Glutamatergic neuron (in vitro differentiated cells): ENCODE results near the gene ACOXL. TPM values are rescaled to one million over a fixed set of nuclear protein-coding genes. Genes with fewer than 3 reads are reported as not detected.

Experiments used
- DNase-seq: peaks from one replicate; pipeline ENCODE4 v3.0.0; 2022
- H3K27ac Mint-ChIP-seq: one replicate; pipeline ENCODE4 v1.8.0; 2020; ENCODE audit warnings: mild to moderate bottlenecking, mixed read lengths, inconsistent platforms; ENCODE audit not compliant: unreplicated experiment
- H3K27me3 Mint-ChIP-seq: one replicate; pipeline ENCODE4 v1.8.0; 2020; ENCODE audit warnings: mild to moderate bottlenecking, moderate library complexity, mixed read lengths, inconsistent platforms; ENCODE audit not compliant: unreplicated experiment
- H3K36me3 Mint-ChIP-seq: one replicate; pipeline ENCODE4 v1.8.0; 2020; ENCODE audit warnings: mild to moderate bottlenecking, mixed read lengths, inconsistent platforms; ENCODE audit not compliant: unreplicated experiment
- H3K4me1 Mint-ChIP-seq: one replicate; pipeline ENCODE4 v1.8.0; 2020; ENCODE audit warnings: mild to moderate bottlenecking, low read depth, mixed read lengths, inconsistent platforms; ENCODE audit not compliant: unreplicated experiment
- H3K4me3 Mint-ChIP-seq: one replicate; pipeline ENCODE4 v1.8.0; 2020; ENCODE audit warnings: mild to moderate bottlenecking, mixed read lengths, inconsistent platforms; ENCODE audit not compliant: unreplicated experiment
- H3K9me3 Mint-ChIP-seq: one replicate; pipeline ENCODE4 v1.8.0; 2020; ENCODE audit warnings: mild to moderate bottlenecking, moderate library complexity, mixed read lengths, inconsistent platforms; ENCODE audit not compliant: unreplicated experiment
- total RNA-seq: library from RNA; stranded (reverse); fragmentation: NEBNext Ultra II Directional; extraction: Animal tissue kit (Norgen Biotek cat#: 25700); gene quantifications from one replicate; pipeline ENCODE4 v1.2.1, GENCODE V29; 2021; ENCODE audit not compliant: unreplicated experiment
- TF ChIP-seq, protein P1 (sequence below): fragments of 200-600 bp; sonication (generic); IDR thresholded peaks from one replicate; pipeline ENCODE4 v1.5.0; 2021; ENCODE audit not compliant: partially characterized antibody, unreplicated experiment

ACOXL gene
- total RNA-seq, 1 donor from 2014 or later: 1.4 TPM

- H3K36me3 Mint-ChIP-seq: no peaks in the 10 kb centered on the region
- TF ChIP-seq, protein P1, sequence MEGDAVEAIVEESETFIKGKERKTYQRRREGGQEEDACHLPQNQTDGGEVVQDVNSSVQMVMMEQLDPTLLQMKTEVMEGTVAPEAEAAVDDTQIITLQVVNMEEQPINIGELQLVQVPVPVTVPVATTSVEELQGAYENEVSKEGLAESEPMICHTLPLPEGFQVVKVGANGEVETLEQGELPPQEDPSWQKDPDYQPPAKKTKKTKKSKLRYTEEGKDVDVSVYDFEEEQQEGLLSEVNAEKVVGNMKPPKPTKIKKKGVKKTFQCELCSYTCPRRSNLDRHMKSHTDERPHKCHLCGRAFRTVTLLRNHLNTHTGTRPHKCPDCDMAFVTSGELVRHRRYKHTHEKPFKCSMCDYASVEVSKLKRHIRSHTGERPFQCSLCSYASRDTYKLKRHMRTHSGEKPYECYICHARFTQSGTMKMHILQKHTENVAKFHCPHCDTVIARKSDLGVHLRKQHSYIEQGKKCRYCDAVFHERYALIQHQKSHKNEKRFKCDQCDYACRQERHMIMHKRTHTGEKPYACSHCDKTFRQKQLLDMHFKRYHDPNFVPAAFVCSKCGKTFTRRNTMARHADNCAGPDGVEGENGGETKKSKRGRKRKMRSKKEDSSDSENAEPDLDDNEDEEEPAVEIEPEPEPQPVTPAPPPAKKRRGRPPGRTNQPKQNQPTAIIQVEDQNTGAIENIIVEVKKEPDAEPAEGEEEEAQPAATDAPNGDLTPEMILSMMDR: no peak
- DNase-seq: no peak
- no peaks in the 10 kb centered on the region for H3K9me3 Mint-ChIP-seq
- H3K4me1 Mint-ChIP-seq: peaks cover 7% of the 10 kb centered on the region
- no peak overlapping the region for H3K27ac Mint-ChIP-seq
- H3K27me3 Mint-ChIP-seq: no peaks in the 10 kb centered on the region
- H3K4me3 Mint-ChIP-seq: no peak overlapping the region
These were observed 417.6 kb downstream of the ACOXL start for GRCh38 chr2:111149882-111150455.

DNA sequence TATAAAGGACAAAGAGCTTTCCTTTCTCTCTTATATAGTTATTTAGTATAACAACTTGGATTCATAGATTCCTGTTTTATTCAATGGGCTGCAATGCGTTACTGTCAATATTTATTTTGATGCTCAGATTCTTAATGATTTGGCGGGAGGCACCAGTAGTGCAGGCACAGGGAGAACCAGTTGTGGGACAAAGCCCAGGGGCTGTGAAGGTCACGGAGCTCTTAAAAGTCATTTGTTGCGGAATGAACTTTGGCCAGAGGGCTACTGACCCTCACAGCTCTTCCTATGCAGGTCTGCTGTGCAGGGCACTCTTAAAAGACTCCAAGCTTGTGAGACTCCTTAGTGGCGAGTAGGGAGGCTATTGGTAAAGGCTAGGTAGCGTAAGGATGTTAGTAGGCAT is 422.4 kb downstream of the ACOXL start:
- H3K4me1 Mint-ChIP-seq: peaks cover 7% of the 10 kb centered on the region
- H3K9me3 Mint-ChIP-seq: no peaks in the 10 kb centered on the region
- peaks cover 3% of the 10 kb centered on the region for H3K27me3 Mint-ChIP-seq
- DNase-seq: no peak
- TF ChIP-seq, protein P1: no peak
- H3K27ac Mint-ChIP-seq: no peak overlapping the region
- no peak overlapping the region for H3K4me3 Mint-ChIP-seq
- H3K36me3 Mint-ChIP-seq: no peaks in the 10 kb centered on the region

GRCh38 chr2:111155610-111156009 is 423.2 kb downstream of the ACOXL start:
- Mint-ChIP-seq H3K4me1 (peaks cover 11% of the 10 kb centered on the region), H3K27ac (no peak overlapping the region), H3K36me3 (no peaks in the 10 kb centered on the region), H3K4me3 (no peak overlapping the region), H3K27me3 (peaks cover 5% of the 10 kb centered on the region), H3K9me3 (no peaks in the 10 kb centered on the region)
- no peak for DNase-seq
- TF ChIP-seq, protein P1: no peak

DNA sequence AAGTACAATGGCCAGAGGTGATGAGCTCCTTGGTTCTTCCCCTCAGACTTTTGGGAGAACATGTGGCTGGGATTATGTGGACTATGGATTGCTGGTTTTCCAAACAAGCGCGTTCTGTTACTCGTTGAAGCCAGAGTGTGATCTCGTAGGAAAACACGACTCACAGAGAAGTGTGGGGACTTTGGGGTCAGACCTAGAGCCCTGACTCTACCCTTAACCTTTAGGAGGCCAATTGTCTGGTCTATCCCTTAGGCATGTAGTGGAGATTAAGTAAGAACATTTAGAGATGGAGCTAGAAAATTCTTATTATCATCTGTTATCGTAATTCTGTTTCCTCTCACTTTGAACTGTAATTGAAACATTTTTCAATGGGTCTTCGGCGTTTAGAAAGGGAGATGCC is 424.2 kb downstream of the ACOXL start:
- H3K36me3 Mint-ChIP-seq: no peaks in the 10 kb centered on the region
- H3K4me3 Mint-ChIP-seq: no peak overlapping the region
- no peaks in the 10 kb centered on the region for H3K9me3 Mint-ChIP-seq
- no peak overlapping the region for H3K27ac Mint-ChIP-seq
- no peak for DNase-seq
- TF ChIP-seq, protein P1: no peak
- peaks cover 5% of the 10 kb centered on the region for H3K27me3 Mint-ChIP-seq
- H3K4me1 Mint-ChIP-seq: peaks cover 11% of the 10 kb centered on the region

DNA sequence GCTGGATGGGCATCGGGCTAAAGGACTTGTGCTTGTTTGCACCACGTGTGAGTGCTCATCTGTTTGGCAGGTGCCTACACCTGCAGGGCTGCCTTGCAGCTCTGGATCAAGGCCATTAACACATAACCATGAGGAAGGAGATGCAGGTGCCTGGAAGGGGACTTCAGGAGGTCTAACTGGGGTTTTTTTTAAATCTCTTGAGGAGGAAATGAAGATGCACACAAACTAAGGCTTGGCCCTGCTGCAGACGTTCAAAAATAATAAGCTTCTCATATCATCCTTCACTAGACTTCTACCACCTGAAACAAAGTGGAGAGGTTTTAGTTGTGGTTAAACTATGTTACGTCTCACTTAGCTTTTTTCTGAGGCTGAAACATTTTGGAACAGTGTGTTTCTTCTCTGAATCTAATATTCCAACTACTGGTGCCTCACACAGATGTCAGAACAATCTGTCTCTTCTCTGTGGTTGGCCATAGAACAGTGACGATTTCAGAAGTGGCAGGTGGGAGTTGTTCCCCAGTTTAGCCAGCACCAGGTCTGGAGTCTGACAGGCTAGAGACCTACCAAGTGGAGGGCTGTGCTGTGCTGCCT is 424.8 kb downstream of the ACOXL start:
- Mint-ChIP-seq H3K4me3 (no peak overlapping the region), H3K27me3 (peaks cover 5% of the 10 kb centered on the region), H3K9me3 (no peaks in the 10 kb centered on the region), H3K4me1 (peaks cover 13% of the 10 kb centered on the region), H3K27ac (no peak overlapping the region), H3K36me3 (no peaks in the 10 kb centered on the region)
- TF ChIP-seq, protein P1: no peak
- no peak for DNase-seq
